Stomach (tissue), 9 donors: ENCODE measurements around the gene CERS5. TPM values are rescaled to one million over a fixed set of nuclear protein-coding genes. Genes with fewer than 3 reads are reported as not detected.

Experiments
- DNase-seq, 2 donors: peaks; one replicate each; pipeline versions ENCODE4 v3.0.0 to v3.0.0-alpha.2; 2013 to 2019
- H3K27ac ChIP-seq, 5 donors: fragments of 200-600 bp in 4 of 5; sonication (generic) in 4 of 5; one replicate each; pipeline ENCODE4 v1.5.1; 2013 to 2019; ENCODE audit warnings: mild to moderate bottlenecking in 1 of 5, moderate library complexity in 1 of 5
- H3K27me3 ChIP-seq, 3 donors: fragments of 200-600 bp; sonication (generic); one replicate each; pipeline ENCODE4 v1.5.1; 2017 to 2019; ENCODE audit warnings: mixed run types in 1 of 3
- H3K36me3 ChIP-seq, 4 donors: fragments of 200-600 bp; sonication (generic); 1 replicate in 3 of 4; 2 replicates in 1 of 4; pipeline ENCODE4 v1.5.1; 2016 to 2019
- H3K4me1 ChIP-seq, 4 donors: fragments of 200-600 bp; sonication (generic); one replicate each; pipeline ENCODE4 v1.5.1; 2016 to 2019
- H3K4me3 ChIP-seq, 4 donors: fragments of 200-600 bp; sonication (generic) in 3 of 4; one replicate each; pipeline ENCODE4 v1.5.1; 2016 to 2019; ENCODE audit warnings: mild to moderate bottlenecking in 1 of 4
- H3K9me3 ChIP-seq, 4 donors: fragments of 200-600 bp; sonication (generic); one replicate each; pipeline ENCODE4 v1.5.1; 2016 to 2019
- EP300 ChIP-seq: sonication (generic); formaldehyde crosslinking; IDR thresholded peaks from one replicate; pipeline ENCODE4 v1.6.1; 2017; ENCODE audit warnings: antibody characterized with exemption
- POLR2A ChIP-seq, 4 donors: fragments of 450-650 bp; IDR thresholded peaks; one replicate each; pipeline ENCODE4 v1.6.1; 2016; ENCODE audit warnings: antibody characterized with exemption in 4 of 4, control low read depth in 2 of 4, mild to moderate bottlenecking in 1 of 4, moderate library complexity in 1 of 4
- POLR2AphosphoS5 ChIP-seq, 3 donors: sonication (generic); formaldehyde crosslinking; IDR thresholded peaks; one replicate each; pipeline ENCODE4 v1.6.1; 2016; ENCODE audit warnings: antibody characterized with exemption in 3 of 3
- WGBS, 5 donors: extraction: QIAGEN DNeasy Blood & Tissue Kit in 3 of 5; methylation state at CpG; one replicate each; pipeline versions ENCODE4 v1.1.5 to v1.1.7; 2013 to 2018; 5-methylcytosine and 5-hydroxymethylcytosine counted together
- intact Hi-C: fragments of 100-400 bp; cut with DNase I; formaldehyde crosslinking; loops from one replicate; pipeline ENCODE4 v1.15.1; 2023; ENCODE audit warnings: low total_unique reads
- polyA plus RNA-seq, 3 donors: library from polyadenylated mRNA; stranded (reverse); fragments of 200-250 nt; gene quantifications; one replicate each; pipeline ENCODE4 v1.2.3, GENCODE V29; 2013
- total RNA-seq, 5 donors: library from RNA; depleted of rRNA; stranded (reverse); fragments of >200 nt; gene quantifications; one replicate each; pipeline versions ENCODE4 v1.1.0 to v1.2.3, GENCODE V29; 2014 to 2016
- TF ChIP-seq, protein P1 (sequence below), 7 experiments: fragments of 450-650 bp in 4 of 7; fragments of 200-600 bp in 3 of 7; sonication (generic) in 3 of 7; IDR thresholded peaks; one replicate each; pipeline ENCODE4 v1.5.1; 2016 to 2019; ENCODE audit warnings: antibody characterized with exemption in 7 of 7, control low read depth in 2 of 7, mild to moderate bottlenecking in 1 of 7
- donor health status: healthy with polysubstance abuse.
- donor health status: Bipolar disorder and iron deficiency.
- donor health status: healthy.

The CERS5 gene
- total and polyA plus RNA-seq, 8 donors = 3.2 to 114 (median 24.0) TPM

DNA sequence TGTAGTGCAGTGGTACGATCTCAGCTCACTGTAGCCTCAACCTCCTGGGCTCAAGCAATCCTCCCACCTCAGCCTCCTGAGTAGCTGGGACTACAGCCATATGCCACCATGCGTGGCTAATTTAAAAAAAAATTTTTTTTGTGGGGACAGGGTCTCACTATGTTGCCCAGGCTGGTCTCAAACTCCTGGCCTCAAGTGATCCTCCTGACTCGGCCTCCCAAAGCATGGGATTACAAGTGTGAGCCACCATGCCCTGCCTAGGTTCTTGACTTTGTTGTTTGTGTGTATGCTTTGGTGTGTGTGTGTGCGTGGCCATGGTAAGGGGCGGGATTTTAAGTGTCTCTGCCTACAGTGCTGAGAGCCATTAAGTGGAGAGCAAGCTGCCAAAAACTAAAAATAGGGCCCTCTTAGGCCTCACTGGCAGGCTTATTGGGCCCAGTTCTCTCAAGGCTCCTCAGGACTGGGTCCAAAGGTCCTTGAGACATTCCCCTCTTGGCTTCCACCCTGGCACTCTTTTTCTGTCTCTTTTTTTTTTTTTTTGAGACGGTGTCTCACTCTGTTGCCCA lies 50.0 kb downstream of the CERS5 start:
- H3K4me1 ChIP-seq = peaks cover 16 to 57% (median 45%) of the 10 kb centered on the region in 4 donors
- H3K27me3 ChIP-seq = no peaks in the 10 kb centered on the region
- peaks cover 21 to 59% (median 56%) of the 10 kb centered on the region in 4 donors for H3K36me3 ChIP-seq
- TF ChIP-seq POLR2A (IDR thresholded peaks at IDR 0.05) (no peak), POLR2AphosphoS5 (IDR thresholded peaks at IDR 0.05) (no peak), EP300 (no peak)
- TF ChIP-seq, protein P1, sequence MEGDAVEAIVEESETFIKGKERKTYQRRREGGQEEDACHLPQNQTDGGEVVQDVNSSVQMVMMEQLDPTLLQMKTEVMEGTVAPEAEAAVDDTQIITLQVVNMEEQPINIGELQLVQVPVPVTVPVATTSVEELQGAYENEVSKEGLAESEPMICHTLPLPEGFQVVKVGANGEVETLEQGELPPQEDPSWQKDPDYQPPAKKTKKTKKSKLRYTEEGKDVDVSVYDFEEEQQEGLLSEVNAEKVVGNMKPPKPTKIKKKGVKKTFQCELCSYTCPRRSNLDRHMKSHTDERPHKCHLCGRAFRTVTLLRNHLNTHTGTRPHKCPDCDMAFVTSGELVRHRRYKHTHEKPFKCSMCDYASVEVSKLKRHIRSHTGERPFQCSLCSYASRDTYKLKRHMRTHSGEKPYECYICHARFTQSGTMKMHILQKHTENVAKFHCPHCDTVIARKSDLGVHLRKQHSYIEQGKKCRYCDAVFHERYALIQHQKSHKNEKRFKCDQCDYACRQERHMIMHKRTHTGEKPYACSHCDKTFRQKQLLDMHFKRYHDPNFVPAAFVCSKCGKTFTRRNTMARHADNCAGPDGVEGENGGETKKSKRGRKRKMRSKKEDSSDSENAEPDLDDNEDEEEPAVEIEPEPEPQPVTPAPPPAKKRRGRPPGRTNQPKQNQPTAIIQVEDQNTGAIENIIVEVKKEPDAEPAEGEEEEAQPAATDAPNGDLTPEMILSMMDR (IDR thresholded peaks at IDR 0.05) = no peak
- no peak overlapping the region for H3K4me3 ChIP-seq
- H3K9me3 ChIP-seq = no peaks in the 10 kb centered on the region
- H3K27ac ChIP-seq = peak overlapping the region in 2 of 5 donors; percentile 1 to 30
- WGBS, 5 donors = 69 to 84% (median 80%) methylated on average over 6 of the region's 6 CpGs
- intact Hi-C loops = no loop called here
- DNase-seq = no peak

- peaks cover 6 to 21% (median 18%) of the 10 kb centered on the region in 4 donors for H3K36me3 ChIP-seq
- peak overlapping the region; percentile 65 to 89 (median 84) for H3K4me3 ChIP-seq
- no peaks in the 10 kb centered on the region for H3K27me3 ChIP-seq
- TF ChIP-seq POLR2A (IDR thresholded peaks at IDR 0.05) = no peak
- TF ChIP-seq, protein P1 (IDR thresholded peaks at IDR 0.05) = no peak
- TF ChIP-seq POLR2AphosphoS5 (IDR thresholded peaks at IDR 0.05) = no peak
- TF ChIP-seq EP300 = no peak
- 7 to 14% (median 12%) methylated on average over 26 of the region's 26 CpGs for WGBS, 5 donors
- DNase-seq = peak in 1 of 2 donors; percentile 41
- intact Hi-C loops = no loop called here
- peaks cover 37 to 73% (median 61%) of the 10 kb centered on the region in 4 donors for H3K4me1 ChIP-seq
- peak overlapping the region; percentile 94 to 99 (median 97) for H3K27ac ChIP-seq
- H3K9me3 ChIP-seq = no peaks in the 10 kb centered on the region
Measured at GRCh38 chr12:50112456-50113218, 54.5 kb downstream of the CERS5 start.

DNA sequence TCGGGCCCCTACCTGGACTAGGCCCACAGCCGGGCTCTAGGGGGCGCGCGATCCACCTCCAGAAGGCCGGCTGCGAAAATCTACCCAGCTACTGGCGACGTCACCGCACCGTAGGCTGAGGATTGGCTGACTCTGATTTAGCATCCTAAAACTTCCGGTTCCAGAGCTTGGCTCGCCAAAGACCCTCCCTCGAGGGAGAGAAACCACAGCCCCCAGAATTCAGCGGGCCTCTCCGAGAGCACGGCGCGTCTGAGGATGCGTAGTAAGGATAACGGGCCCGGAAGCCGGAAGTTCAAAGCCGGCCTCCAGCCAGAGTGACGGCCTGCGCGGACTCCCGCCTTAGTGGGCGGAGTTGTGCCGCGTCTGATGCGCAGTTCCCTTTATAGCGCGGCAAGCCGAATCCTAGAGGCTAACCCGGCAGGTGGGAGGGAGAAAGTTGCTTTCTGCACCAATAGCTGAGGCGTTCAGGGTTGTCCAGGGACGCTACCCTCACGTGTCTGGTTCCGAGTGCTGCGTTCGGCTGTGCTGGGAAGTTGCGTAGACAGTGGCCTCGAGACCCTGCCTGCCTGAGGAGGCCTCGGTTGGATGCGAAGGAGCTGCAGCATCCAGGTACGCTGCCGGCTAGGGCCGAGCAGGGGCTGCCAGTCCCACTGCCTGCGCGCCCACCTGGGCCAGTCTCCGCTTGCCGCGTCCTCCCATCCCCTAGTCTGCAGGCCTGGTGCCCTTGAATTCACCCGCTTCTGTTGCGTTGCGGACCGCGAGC lies 55.3 kb downstream of the CERS5 start, which contains the start of gene COX14:
Gene COX14 (plus strand): TSS at position 544 of the 763 bp plus-strand sequence. CDS start 7,808 bp downstream, outside the sequence.
- WGBS, 5 donors = 0% methylated on average over 41 to 59 of the region's 59 CpGs
- intact Hi-C loops = no loop called here
- H3K36me3 ChIP-seq = peaks cover 6 to 21% (median 15%) of the 10 kb centered on the region in 4 donors
- H3K4me1 ChIP-seq = peaks cover 37 to 66% (median 54%) of the 10 kb centered on the region in 4 donors
- no peaks in the 10 kb centered on the region for H3K27me3 ChIP-seq
- H3K4me3 ChIP-seq = peak within 1 kb of the TSS; percentile 65 to 89 (median 84)
- peak within 1 kb of the TSS; percentile 94 to 99 (median 97) for H3K27ac ChIP-seq
- DNase-seq = peak; percentile 99 to 100
- no peaks in the 10 kb centered on the region for H3K9me3 ChIP-seq
- peak; percentile 71 for TF ChIP-seq EP300
- TF ChIP-seq POLR2A (IDR thresholded peaks at IDR 0.05) = peak in 2 of 4 donors; percentile 78 to 90
- TF ChIP-seq, protein P1 (IDR thresholded peaks at IDR 0.05) = peak in 4 of 7 experiments; percentile 83 to 95 (median 92)
- peak; percentile 98 to 99 (median 99) for TF ChIP-seq POLR2AphosphoS5 (IDR thresholded peaks at IDR 0.05)

GRCh38 chr12:50111395-50111692 lies 55.8 kb downstream of the CERS5 start:
- peaks cover 37 to 61% (median 49%) of the 10 kb centered on the region in 4 donors for H3K4me1 ChIP-seq
- H3K4me3 ChIP-seq = peak overlapping the region; percentile 20 to 36 (median 30)

More at GRCh38 chr12:50111395-50111692, 55.8 kb downstream of the CERS5 start:
- intact Hi-C loops = no loop called here
- Histone ChIP-seq H3K27me3 (no peaks in the 10 kb centered on the region), H3K27ac (peak overlapping the region; percentile 79 to 99 (median 94)), H3K36me3 (peaks cover 6 to 16% (median 9%) of the 10 kb centered on the region in 4 donors), H3K9me3 (no peaks in the 10 kb centered on the region)
- TF ChIP-seq POLR2AphosphoS5 (IDR thresholded peaks at IDR 0.05) = no peak
- no peak for TF ChIP-seq EP300
- TF ChIP-seq, protein P1 (IDR thresholded peaks at IDR 0.05) = peak in 1 of 7 experiments; percentile 79
- TF ChIP-seq POLR2A (IDR thresholded peaks at IDR 0.05) = no peak
- no peak for DNase-seq
- WGBS, 5 donors = 12 to 17% (median 13%) methylated on average over 18 to 19 of the region's 19 CpGs
